Subcutaneous abdominal adipose tissue (tissue), 5 donors: ENCODE measurements around the gene ATXN1.
"Not testable (repeated sequence)": the region's sequence is repeated elsewhere in the genome, so short reads cannot be mapped to it uniquely, and the experiment has no call there.

ENCODE experiments used
- H3K27ac ChIP-seq: one replicate; pipeline ENCODE4 v1.7.0; 2013; ENCODE audit warnings: low read depth, mild to moderate bottlenecking, inconsistent platforms, low read length, moderate library complexity
- H3K27me3 ChIP-seq, 5 donors: one replicate each; pipeline ENCODE4 v1.7.0; 2013; ENCODE audit warnings: low read length in 5 of 5, inconsistent platforms in 1 of 5; ENCODE audit not compliant: control insufficient read depth in 5 of 5, insufficient read depth in 4 of 5
- H3K36me3 ChIP-seq, 5 donors: one replicate each; pipeline ENCODE4 v1.7.0; 2013; ENCODE audit warnings: low read length in 5 of 5; ENCODE audit not compliant: control insufficient read depth in 5 of 5, insufficient read depth in 5 of 5
- H3K4me1 ChIP-seq, 5 donors: one replicate each; pipeline ENCODE4 v1.7.0; 2013; ENCODE audit warnings: low read length in 5 of 5, mild to moderate bottlenecking in 3 of 5, moderate library complexity in 1 of 5; ENCODE audit not compliant: control insufficient read depth in 5 of 5, insufficient read depth in 5 of 5
- H3K4me3 ChIP-seq, 5 donors: one replicate each; pipeline ENCODE4 v1.7.0; 2013; ENCODE audit warnings: low read length in 5 of 5, low read depth in 1 of 5
- H3K9ac ChIP-seq, 5 donors: one replicate each; pipeline ENCODE4 v1.7.0; 2013; ENCODE audit warnings: low read length in 5 of 5, mild to moderate bottlenecking in 4 of 5, moderate library complexity in 3 of 5
- H3K9me3 ChIP-seq, 5 donors: one replicate each; pipeline ENCODE4 v1.7.0; 2013; ENCODE audit warnings: low read length in 5 of 5; ENCODE audit not compliant: control insufficient read depth in 5 of 5
- donor health status: healthy.
- donor health status: healthy.
- donor health status: healthy.
- donor health status: healthy.
- donor health status: healthy.

ATXN1 gene

GRCh38 chr6:16396497-16397319 lies 364.6 kb downstream of the ATXN1 start:
- H3K27ac ChIP-seq, result no peak overlapping the region
- peaks cover 0 to 2% (median 0%) of the 10 kb centered on the region in 5 donors for H3K4me1 ChIP-seq

GRCh38 chr6:16394632-16395031 lies 366.6 kb downstream of the ATXN1 start:
- no peak overlapping the region for H3K27ac ChIP-seq
- peaks cover 0 to 2% (median 0%) of the 10 kb centered on the region in 5 donors for H3K4me1 ChIP-seq
- no peak overlapping the region for H3K9ac ChIP-seq
- no peaks in the 10 kb centered on the region for H3K9me3 ChIP-seq
- H3K27me3 ChIP-seq, result no peaks in the 10 kb centered on the region
- no peak overlapping the region for H3K4me3 ChIP-seq
- H3K36me3 ChIP-seq, result no peaks in the 10 kb centered on the region

More at GRCh38 chr6:16396497-16397319, 364.6 kb downstream of the ATXN1 start:
- Histone ChIP-seq H3K27me3 (no peaks in the 10 kb centered on the region), H3K36me3 (no peaks in the 10 kb centered on the region), H3K9me3 (no peaks in the 10 kb centered on the region), H3K9ac (no peak overlapping the region), H3K4me3 (no peak overlapping the region)

- H3K27me3 ChIP-seq, result no peaks in the 10 kb centered on the region
- H3K9me3 ChIP-seq, result no peaks in the 10 kb centered on the region
- H3K9ac ChIP-seq, result no peak overlapping the region
- no peak overlapping the region for H3K27ac ChIP-seq
- H3K36me3 ChIP-seq, result no peaks in the 10 kb centered on the region
- peaks cover 0 to 2% (median 0%) of the 10 kb centered on the region in 5 donors for H3K4me1 ChIP-seq
- no peak overlapping the region for H3K4me3 ChIP-seq
Observed at GRCh38 chr6:16393326-16393725, 367.9 kb downstream of the ATXN1 start.

- H3K4me1 ChIP-seq, result peaks cover 0 to 2% (median 0%) of the 10 kb centered on the region in 5 donors
- no peaks in the 10 kb centered on the region for H3K9me3 ChIP-seq
- no peak overlapping the region for H3K4me3 ChIP-seq
- H3K27ac ChIP-seq, result no peak overlapping the region
- H3K36me3 ChIP-seq, result peaks cover 0 to 4% (median 0%) of the 10 kb centered on the region in 5 donors
- H3K9ac ChIP-seq, result no peak overlapping the region
- no peaks in the 10 kb centered on the region for H3K27me3 ChIP-seq
Observed at GRCh38 chr6:16392010-16392409, 369.2 kb downstream of the ATXN1 start.

GRCh38 chr6:16391451-16391912 lies 369.8 kb downstream of the ATXN1 start:
- H3K4me1 ChIP-seq, result peaks cover 0 to 2% (median 0%) of the 10 kb centered on the region in 5 donors
- H3K36me3 ChIP-seq, result peaks cover 0 to 4% (median 0%) of the 10 kb centered on the region in 5 donors
- H3K27me3 ChIP-seq, result no peaks in the 10 kb centered on the region
- no peak overlapping the region for H3K27ac ChIP-seq
- no peak overlapping the region for H3K4me3 ChIP-seq
- no peak overlapping the region for H3K9ac ChIP-seq
- H3K9me3 ChIP-seq, result no peaks in the 10 kb centered on the region

GRCh38 chr6:16390909-16391450 lies 370.3 kb downstream of the ATXN1 start:
- not testable (repeated sequence) for H3K27me3 ChIP-seq, H3K36me3 ChIP-seq, H3K9ac ChIP-seq, H3K4me1 ChIP-seq, H3K27ac ChIP-seq, H3K9me3 ChIP-seq, H3K4me3 ChIP-seq

GRCh38 chr6:16389642-16390041 lies 371.6 kb downstream of the ATXN1 start:
- H3K27ac ChIP-seq, result no peak overlapping the region
- no peaks in the 10 kb centered on the region for H3K9me3 ChIP-seq
- H3K36me3 ChIP-seq, result peaks cover 0 to 4% (median 0%) of the 10 kb centered on the region in 5 donors
- no peak overlapping the region for H3K9ac ChIP-seq
- H3K27me3 ChIP-seq, result no peaks in the 10 kb centered on the region
- no peak overlapping the region for H3K4me3 ChIP-seq
- peaks cover 0 to 2% (median 0%) of the 10 kb centered on the region in 5 donors for H3K4me1 ChIP-seq

- Histone ChIP-seq H3K27me3 (no peaks in the 10 kb centered on the region), H3K27ac (no peak overlapping the region), H3K36me3 (peaks cover 0 to 4% (median 0%) of the 10 kb centered on the region in 5 donors), H3K9me3 (no peaks in the 10 kb centered on the region), H3K4me3 (no peak overlapping the region), H3K9ac (no peak overlapping the region), H3K4me1 (peaks cover 0 to 2% (median 0%) of the 10 kb centered on the region in 5 donors)
Observed at GRCh38 chr6:16388488-16388887, 372.8 kb downstream of the ATXN1 start.

- Histone ChIP-seq H3K27me3 (no peaks in the 10 kb centered on the region), H3K27ac (no peak overlapping the region), H3K4me1 (no peaks in the 10 kb centered on the region), H3K9me3 (no peaks in the 10 kb centered on the region), H3K4me3 (no peak overlapping the region), H3K9ac (no peak overlapping the region), H3K36me3 (peaks cover 0 to 4% (median 0%) of the 10 kb centered on the region in 5 donors)
Observed at GRCh38 chr6:16386057-16386456, 375.2 kb downstream of the ATXN1 start.

GRCh38 chr6:16383607-16384206 lies 377.6 kb downstream of the ATXN1 start:
- peaks cover 0 to 4% (median 0%) of the 10 kb centered on the region in 5 donors for H3K36me3 ChIP-seq
- H3K4me1 ChIP-seq, result no peaks in the 10 kb centered on the region
- no peak overlapping the region for H3K9ac ChIP-seq
- no peak overlapping the region for H3K4me3 ChIP-seq
- H3K27ac ChIP-seq, result no peak overlapping the region
- no peaks in the 10 kb centered on the region for H3K27me3 ChIP-seq
- H3K9me3 ChIP-seq, result no peaks in the 10 kb centered on the region
